HG02588 (cell line): ENCODE results near the gene ALCAM.

Experiments
- ATAC-seq: cut with Tn5 transposase; IDR thresholded peaks from one replicate; pipeline ENCODE4 v1.9.1; 2021; ENCODE audit warnings: mild to moderate bottlenecking, moderate library complexity; ENCODE audit not compliant: unreplicated experiment

ALCAM gene

DNA sequence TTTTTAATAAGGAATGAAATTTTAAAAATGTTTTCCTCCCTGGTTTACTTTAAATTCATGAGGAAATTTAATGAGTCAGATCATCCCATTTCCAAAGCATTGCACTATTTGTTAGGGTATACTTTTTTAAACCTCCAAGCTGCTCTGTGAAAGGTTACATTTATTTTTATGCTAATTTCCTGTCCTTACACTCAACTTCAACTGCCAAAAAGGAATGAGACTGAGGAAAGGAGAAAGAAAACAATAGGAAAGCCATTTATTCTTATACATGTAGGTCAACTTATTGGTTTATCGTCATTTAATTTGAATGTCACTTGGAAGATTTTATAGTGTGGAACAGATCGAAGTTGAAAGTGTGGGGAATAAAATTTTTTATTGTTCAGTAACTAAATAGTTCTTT, 104.1 kb downstream of the ALCAM start:
- no peak for ATAC-seq

DNA sequence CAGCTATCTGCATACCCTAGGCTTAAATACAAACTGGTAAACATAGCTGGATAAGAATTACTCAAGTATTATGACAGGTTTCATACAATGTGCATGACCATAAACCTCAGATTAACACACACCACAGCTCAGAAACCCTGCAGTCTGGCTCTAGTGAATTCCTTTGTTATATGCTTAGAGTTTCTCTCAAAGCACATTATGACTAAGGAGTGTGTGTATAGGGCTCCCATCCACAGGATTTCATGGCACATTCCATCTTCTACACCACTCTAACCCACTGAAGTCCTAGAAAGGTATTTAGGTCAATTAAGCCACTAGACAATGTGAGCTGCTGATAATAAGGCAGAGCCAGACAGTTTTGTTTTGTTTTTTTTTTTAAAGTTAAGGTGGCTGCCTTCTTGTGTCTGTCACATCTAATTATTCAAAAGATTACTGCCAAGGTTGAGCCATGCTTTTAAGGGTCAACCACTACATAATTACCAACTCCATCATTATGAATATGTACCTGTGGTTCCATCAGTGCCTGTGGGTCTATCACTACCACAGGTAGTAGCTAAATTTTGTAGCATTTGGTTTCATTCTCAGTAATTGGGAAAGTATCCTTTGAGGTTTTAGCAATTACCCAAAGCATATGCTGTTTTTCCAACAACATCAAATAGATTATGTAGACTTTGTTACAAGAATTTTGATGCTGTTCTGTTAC, 107.0 kb downstream of the ALCAM start:
- peak; percentile 59 for ATAC-seq

- ATAC-seq, result no peak
Measured at GRCh38 chr3:105480768-105481167, 114.1 kb downstream of the ALCAM start.

DNA sequence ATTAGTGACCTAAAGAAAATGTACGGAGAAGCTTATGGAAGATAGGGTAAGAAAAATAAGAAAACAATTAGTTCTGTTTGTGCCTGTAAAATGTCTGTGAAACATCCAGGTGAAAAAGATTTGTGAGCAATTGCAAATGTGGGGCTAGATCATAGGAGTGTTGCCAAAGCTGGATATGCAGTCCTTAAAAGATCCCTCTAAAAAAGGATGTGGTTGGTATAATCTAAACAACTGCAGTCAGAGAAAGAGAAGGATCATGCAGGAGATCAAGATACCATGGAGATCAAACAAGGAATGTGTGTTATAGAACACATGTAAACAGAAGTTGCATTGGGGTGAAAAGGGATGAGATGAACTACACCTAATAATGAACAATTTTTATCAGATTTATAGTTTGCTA, 116.8 kb downstream of the ALCAM start:
- ATAC-seq, result no peak

- no peak for ATAC-seq
Measured at GRCh38 chr3:105490045-105490444, 123.3 kb downstream of the ALCAM start.

DNA sequence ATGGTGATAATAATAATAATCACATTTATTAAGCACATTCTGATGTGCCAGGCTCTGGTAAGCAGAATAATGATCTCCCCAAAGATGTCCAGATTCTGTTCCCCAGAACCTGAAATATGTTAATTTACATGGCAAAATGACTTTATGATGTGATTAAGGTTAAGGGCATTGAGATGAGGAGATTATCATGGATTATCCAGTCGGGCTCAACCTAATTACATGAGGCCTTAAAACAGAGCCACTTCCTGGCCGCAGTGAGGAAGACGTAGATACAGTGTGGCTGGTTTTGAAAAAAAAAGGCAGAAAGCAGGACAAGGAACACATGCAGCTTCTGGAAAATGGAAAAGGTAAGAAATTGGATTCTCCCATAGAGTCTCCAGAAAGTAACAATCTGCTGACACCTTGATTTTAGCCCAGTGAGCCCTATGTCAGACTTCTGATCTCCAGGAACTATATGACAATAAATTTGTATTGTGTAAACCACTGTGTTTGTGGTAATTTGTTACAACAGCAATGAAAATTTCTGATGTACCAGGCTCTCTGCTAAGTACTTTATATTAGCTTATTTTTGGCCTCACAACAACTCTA, 126.7 kb downstream of the ALCAM start:
- ATAC-seq, result no peak

- ATAC-seq, result no peak
Measured at GRCh38 chr3:105495021-105495420, 128.3 kb downstream of the ALCAM start.

GRCh38 chr3:105496343-105496742, 129.6 kb downstream of the ALCAM start:
- no peak for ATAC-seq

- no peak for ATAC-seq
Measured at GRCh38 chr3:105497386-105497785, 130.7 kb downstream of the ALCAM start.

DNA sequence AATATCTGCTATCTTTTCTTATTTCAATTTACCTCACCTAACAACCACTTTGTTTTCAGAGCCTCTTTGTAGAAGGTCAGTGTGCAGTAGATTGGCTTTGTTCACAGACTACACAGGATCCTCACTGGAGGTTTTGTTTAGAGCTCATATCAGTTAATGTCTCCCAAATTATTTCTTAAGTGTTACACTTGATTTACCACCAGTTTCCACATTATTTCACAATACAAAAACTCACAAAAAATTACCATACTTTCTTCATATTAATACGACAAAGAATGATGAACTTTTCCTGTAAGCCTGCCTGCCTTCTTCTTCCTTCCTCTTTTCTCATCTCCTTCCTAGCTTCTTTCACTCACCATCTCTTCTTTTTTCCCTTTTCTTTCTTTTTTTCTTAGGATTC, 133.3 kb downstream of the ALCAM start:
- no peak for ATAC-seq

- ATAC-seq, result no peak
Measured at GRCh38 chr3:105502333-105502732, 135.6 kb downstream of the ALCAM start.

- ATAC-seq, result no peak
Measured at GRCh38 chr3:105503191-105503593, 136.5 kb downstream of the ALCAM start.

- no peak for ATAC-seq
Measured at GRCh38 chr3:105504440-105504951, 137.8 kb downstream of the ALCAM start.

DNA sequence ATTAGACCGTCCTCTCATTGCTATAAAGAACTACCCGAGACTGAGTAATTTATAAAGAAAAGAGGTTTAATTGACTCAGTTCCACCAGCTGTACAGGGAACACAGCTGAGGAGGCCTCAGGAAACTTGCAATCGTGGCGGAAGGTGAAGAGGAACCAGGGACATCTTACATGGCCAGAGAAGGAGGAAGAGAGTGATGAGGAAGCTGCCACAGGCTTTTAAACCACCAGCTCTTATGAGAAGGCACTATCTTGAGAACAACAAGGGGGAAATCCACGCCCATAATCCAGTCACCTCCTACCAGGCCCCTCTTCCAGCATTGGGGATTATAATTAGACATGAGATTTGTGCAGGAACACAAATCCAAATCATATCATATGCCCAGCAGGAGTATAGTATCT, 138.5 kb downstream of the ALCAM start:
- ATAC-seq, result no peak

GRCh38 chr3:105511031-105511430, 144.3 kb downstream of the ALCAM start:
- no peak for ATAC-seq

DNA sequence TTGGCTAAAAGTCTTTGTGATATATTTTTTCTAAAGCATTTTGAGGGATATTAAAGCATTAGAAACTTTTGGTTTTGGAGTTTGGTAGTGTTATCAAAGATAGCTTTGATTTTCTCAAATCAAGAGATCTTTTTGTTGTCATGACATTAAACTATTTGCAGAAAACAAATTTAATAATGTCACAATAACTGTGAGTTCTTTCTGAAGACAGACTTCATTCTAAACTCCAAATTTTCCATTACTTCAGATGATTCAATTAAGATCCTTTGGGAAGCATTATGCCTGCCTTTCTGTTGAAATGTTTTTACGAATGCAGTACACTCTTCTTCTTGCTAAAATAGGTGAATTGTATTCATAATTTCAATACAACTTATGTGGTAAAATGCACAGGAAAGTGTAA, 145.4 kb downstream of the ALCAM start:
- ATAC-seq, result no peak

- no peak for ATAC-seq
Measured at GRCh38 chr3:105513042-105513441, 146.3 kb downstream of the ALCAM start.

- no peak for ATAC-seq
Measured at GRCh38 chr3:105513886-105514285, 147.2 kb downstream of the ALCAM start.

GRCh38 chr3:105515372-105515771, 148.7 kb downstream of the ALCAM start:
- ATAC-seq, result no peak

- ATAC-seq, result no peak
Measured at GRCh38 chr3:105516972-105517371, 150.3 kb downstream of the ALCAM start.

DNA sequence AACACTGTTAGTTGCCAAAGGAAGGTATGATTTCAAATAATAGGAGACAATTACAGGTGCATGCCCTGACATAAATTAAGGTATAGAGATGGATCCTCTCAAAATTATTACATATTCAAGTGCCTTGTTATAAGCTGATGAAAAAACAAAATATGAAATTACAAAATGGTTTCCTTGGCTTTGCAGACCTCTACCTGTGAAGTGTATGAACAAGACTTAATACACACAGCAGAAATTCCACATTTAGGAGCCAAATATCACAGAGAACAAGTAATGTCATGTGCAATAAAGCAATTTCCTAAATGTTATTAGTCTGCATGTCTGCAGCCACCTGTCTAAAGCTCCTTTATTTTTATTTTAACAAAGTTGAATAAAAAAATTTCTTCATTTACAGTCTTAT, 151.5 kb downstream of the ALCAM start:
- ATAC-seq, result no peak

GRCh38 chr3:105518806-105519418, 152.2 kb downstream of the ALCAM start:
- peak; percentile 90 for ATAC-seq
